ENCODE results near the gene SLF2. TPM values are rescaled to one million over a fixed set of nuclear protein-coding genes. Genes with fewer than 3 reads are reported as not detected.
"Not testable (repeated sequence)": the region's sequence is repeated elsewhere in the genome, so short reads cannot be mapped to it uniquely, and the experiment has no call there.

The SLF2 gene
- total RNA-seq, 2 donors from 2014 or later: 15.1 to 21.9 TPM

DNA sequence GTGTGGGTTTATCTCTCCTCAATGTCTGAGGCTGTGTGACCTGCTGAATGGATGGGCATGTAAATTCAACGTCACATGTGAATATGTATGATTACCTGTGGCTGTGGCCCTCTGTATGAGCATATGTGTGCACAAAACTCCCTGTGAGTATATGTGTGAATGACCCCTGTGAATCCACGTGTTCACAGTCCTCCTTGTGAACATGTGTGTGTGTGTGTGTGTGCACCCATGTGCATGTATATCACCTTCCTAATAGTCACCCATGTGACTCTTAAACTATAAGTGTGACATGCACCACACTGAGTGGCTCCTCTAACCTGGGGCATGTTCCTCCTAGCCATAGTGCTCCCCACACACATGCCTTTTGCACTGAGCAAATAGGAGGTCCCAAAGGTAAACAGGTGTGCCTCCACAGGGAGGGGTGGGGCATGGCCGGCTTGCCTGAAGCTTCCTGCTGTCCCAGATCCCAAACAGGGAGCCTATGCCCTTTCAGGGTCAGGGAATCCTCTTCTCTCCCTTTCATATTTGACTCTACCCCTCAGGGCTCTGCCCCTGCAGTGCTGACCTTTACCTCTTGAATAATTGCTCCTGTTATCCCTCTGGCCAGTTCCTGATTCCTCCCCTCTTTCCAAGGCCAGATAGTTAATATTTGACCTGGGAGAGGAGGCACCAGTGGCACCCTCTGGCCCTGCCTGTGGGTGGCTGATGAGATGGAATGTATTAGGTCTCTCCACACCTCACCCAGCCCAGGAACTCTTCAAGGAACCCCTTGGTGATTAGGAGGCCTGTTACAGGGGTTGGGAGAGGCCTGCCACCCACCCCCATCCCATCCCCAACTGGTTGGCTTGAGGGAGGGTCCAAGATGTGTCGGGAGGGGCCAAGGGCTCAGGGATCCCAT lies 58.4 kb downstream of the SLF2 start:
- peak overlapping the region in 1 of 2 donors; percentile 95 for H3K9ac ChIP-seq (ENCODE audit: low read depth in 2 of 2, low read length in 2 of 2)
- H3K9me3 ChIP-seq: no peaks in the 10 kb centered on the region
- H3K36me3 ChIP-seq: no peaks in the 10 kb centered on the region
- DNase-seq: peak; percentile 87
- H3K27me3 ChIP-seq: no peaks in the 10 kb centered on the region
- no peaks in the 10 kb centered on the region for H3K4me1 ChIP-seq
- intact Hi-C loops (cut with DNase I): no loop called here
- peak overlapping the region; percentile 85 for H3K4me3 ChIP-seq
- H3K27ac ChIP-seq: peak overlapping the region; percentile 92
- TF ChIP-seq, protein P1, sequence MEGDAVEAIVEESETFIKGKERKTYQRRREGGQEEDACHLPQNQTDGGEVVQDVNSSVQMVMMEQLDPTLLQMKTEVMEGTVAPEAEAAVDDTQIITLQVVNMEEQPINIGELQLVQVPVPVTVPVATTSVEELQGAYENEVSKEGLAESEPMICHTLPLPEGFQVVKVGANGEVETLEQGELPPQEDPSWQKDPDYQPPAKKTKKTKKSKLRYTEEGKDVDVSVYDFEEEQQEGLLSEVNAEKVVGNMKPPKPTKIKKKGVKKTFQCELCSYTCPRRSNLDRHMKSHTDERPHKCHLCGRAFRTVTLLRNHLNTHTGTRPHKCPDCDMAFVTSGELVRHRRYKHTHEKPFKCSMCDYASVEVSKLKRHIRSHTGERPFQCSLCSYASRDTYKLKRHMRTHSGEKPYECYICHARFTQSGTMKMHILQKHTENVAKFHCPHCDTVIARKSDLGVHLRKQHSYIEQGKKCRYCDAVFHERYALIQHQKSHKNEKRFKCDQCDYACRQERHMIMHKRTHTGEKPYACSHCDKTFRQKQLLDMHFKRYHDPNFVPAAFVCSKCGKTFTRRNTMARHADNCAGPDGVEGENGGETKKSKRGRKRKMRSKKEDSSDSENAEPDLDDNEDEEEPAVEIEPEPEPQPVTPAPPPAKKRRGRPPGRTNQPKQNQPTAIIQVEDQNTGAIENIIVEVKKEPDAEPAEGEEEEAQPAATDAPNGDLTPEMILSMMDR (IDR thresholded peaks at IDR 0.05): no peak

DNA sequence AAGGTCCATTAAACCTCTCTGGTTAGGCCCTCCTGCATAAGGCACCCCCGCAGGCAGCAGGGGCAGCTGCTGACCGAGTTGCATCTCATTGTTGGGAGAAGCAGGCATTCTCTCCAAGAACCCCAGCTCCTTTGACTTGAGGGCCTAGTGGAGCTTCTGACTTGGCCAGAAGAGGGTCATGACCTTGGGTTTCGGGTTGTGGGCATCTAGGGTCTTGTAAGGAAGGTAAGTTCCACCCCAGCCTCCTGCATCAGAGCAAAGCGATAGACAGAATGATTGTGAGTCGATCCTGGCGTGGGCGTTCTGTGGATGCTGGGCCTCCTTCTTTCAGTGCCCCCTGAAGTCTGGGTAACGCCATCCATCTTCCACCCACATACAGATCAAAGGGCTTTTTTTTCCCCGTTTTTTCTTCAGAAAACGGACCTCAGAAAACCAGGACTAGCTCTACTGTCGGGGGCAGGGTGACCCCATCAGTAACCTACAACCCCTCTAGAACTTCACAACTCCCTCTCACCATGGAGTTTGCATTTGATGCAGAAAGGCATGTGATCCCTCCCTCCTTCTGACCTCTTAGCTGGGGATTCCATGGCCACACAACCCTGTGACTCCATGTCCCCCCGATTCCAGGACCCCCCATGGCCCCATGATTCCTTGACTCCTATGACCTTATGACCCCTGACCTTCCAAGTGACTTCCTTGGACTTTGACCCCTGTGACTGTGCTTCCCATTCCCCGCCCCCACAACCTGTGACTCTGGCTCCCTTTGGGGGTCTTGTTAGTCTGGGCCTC lies 59.5 kb downstream of the SLF2 start:
- no peak for DNase-seq
- intact Hi-C loops (cut with DNase I): no loop called here
- Histone ChIP-seq H3K4me1 (no peaks in the 10 kb centered on the region), H3K9ac (ENCODE audit: low read depth in 2 of 2, low read length in 2 of 2) (peak overlapping the region in 1 of 2 donors; percentile 95), H3K27ac (no peak overlapping the region), H3K4me3 (no peak overlapping the region), H3K9me3 (no peaks in the 10 kb centered on the region), H3K36me3 (no peaks in the 10 kb centered on the region), H3K27me3 (no peaks in the 10 kb centered on the region)
- TF ChIP-seq, protein P1 (IDR thresholded peaks at IDR 0.05): no peak

DNA sequence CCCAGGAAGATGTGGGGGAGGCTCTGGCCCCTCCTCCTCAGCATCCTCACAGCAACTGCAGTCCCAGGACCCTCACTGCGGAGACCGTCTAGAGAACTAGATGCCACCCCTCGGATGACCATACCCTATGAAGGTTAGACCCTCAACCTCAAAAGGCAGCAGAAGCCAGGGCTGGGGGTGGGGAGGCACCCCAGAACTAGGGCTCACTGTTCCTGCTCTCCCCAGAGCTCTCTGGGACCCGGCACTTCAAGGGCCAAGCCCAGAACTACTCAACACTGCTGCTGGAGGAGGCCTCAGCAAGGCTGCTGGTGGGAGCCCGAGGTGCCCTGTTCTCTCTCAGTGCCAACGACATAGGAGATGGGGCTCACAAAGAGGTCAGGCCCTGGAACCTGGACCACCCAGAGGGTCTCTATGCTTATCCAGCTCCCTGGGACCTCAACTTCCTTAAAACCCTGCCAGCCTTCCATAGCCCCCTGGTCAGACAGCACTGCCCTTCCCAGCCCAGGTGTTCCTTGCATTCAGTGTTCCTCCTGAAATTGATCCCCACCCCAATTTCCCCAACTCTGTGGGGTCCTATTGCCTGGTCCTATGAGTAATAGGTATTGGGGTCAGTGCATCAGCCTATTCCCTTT lies 60.3 kb downstream of the SLF2 start:
- no peak overlapping the region for H3K4me3 ChIP-seq
- no peaks in the 10 kb centered on the region for H3K36me3 ChIP-seq
- no peaks in the 10 kb centered on the region for H3K9me3 ChIP-seq
- H3K27ac ChIP-seq: no peak overlapping the region
- no peaks in the 10 kb centered on the region for H3K27me3 ChIP-seq
- TF ChIP-seq, protein P1 (IDR thresholded peaks at IDR 0.05): no peak
- H3K4me1 ChIP-seq: no peaks in the 10 kb centered on the region
- H3K9ac ChIP-seq (ENCODE audit: low read depth in 2 of 2, low read length in 2 of 2): no peak overlapping the region
- no peak for DNase-seq
- intact Hi-C loops (cut with DNase I): no loop called here

DNA sequence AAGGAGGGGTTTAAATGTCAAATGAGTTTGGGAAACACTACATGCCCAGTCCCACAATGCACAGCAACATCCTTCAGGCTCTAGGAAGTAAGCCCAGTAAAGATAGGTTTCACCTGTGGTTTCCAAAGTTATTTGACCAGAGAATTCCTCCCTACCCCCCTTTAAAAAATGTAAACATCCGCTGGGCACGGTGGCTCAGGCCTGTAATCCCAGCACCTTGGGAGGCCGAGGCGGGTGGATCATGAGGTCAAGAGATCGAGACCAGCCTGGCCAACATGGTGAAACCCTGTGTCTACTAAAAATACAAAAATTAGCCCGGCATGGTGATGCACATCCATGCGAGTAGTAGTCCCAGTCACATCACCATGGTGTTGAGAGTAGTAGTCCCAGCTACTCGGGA lies 62.6 kb downstream of the SLF2 start:
- H3K9ac ChIP-seq (ENCODE audit: low read depth in 2 of 2, low read length in 2 of 2); H3K4me3 ChIP-seq; DNase-seq; intact Hi-C loops (cut with DNase I); H3K4me1 ChIP-seq; H3K9me3 ChIP-seq; H3K27me3 ChIP-seq; H3K27ac ChIP-seq; H3K36me3 ChIP-seq: not testable (repeated sequence)

DNA sequence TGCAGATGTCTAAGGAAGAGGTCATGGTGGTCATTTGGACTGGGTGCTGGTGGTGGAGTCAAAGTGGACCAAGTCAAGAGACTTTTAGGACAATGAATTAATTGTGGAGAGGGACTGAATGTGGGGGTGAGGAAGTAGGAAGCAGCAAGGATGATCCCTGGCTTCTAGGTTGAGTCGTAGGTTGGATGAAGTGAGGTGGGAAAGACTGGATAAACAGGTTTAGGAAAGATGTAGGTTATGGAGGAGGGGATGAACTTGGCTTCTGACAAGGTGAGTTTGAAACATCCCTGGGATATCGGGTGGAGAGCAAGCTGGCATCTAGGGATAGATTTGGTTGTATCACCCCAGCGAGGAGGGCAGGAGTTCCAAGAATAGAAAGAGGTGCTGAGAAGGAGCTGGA lies 64.1 kb downstream of the SLF2 start:
- TF ChIP-seq, protein P1 (IDR thresholded peaks at IDR 0.05): no peak
- Histone ChIP-seq H3K9me3 (no peaks in the 10 kb centered on the region), H3K4me3 (no peak overlapping the region), H3K27ac (no peak overlapping the region), H3K4me1 (no peaks in the 10 kb centered on the region), H3K36me3 (peaks cover 18% of the 10 kb centered on the region), H3K27me3 (no peaks in the 10 kb centered on the region), H3K9ac (ENCODE audit: low read depth in 2 of 2, low read length in 2 of 2) (no peak overlapping the region)
- no peak for DNase-seq
- intact Hi-C loops (cut with DNase I): no loop called here
